CD4-positive, alpha-beta T cell treated with Interleukin-12 subunit alpha and Interleukin-12 subunit beta, for 1 hour (primary cell): ENCODE measurements around the gene SYNC.
"Not testable (repeated sequence)": the region's sequence is repeated elsewhere in the genome, so short reads cannot be mapped to it uniquely, and the experiment has no call there.

Experiments
- DNase-seq: peaks from one replicate; pipeline ENCODE4 v3.0.0-alpha.2; 2020

The SYNC gene

GRCh38 chr1:32636914-32637645 lies 65.5 kb downstream of the SYNC start:
- no peak for DNase-seq

- no peak for DNase-seq
Observed at GRCh38 chr1:32635508-32636277, 66.9 kb downstream of the SYNC start.

GRCh38 chr1:32632829-32633228 lies 69.7 kb downstream of the SYNC start:
- no peak for DNase-seq

- DNase-seq: not testable (repeated sequence)
Observed at GRCh38 chr1:32630173-32630572, 72.4 kb downstream of the SYNC start.
